GM18508 (cell line): ENCODE results near the gene DIPK1B.
"Not testable (repeated sequence)": the region's sequence is repeated elsewhere in the genome, so short reads cannot be mapped to it uniquely, and the experiment has no call there.

Experiments
- ATAC-seq: cut with Tn5 transposase; IDR thresholded peaks from one replicate; pipeline ENCODE4 v1.9.1; 2021; ENCODE audit warnings: moderate number of reproducible peaks; ENCODE audit not compliant: insufficient read depth, unreplicated experiment

Gene DIPK1B

GRCh38 chr9:136748201-136748600 lies 35.8 kb downstream of the DIPK1B start, which contains the start of gene LCN6:
Gene LCN6 (minus strand): TSS chr9:136748525. CDS start chr9:136748483, 42 bp downstream.
- ATAC-seq: no peak

DNA sequence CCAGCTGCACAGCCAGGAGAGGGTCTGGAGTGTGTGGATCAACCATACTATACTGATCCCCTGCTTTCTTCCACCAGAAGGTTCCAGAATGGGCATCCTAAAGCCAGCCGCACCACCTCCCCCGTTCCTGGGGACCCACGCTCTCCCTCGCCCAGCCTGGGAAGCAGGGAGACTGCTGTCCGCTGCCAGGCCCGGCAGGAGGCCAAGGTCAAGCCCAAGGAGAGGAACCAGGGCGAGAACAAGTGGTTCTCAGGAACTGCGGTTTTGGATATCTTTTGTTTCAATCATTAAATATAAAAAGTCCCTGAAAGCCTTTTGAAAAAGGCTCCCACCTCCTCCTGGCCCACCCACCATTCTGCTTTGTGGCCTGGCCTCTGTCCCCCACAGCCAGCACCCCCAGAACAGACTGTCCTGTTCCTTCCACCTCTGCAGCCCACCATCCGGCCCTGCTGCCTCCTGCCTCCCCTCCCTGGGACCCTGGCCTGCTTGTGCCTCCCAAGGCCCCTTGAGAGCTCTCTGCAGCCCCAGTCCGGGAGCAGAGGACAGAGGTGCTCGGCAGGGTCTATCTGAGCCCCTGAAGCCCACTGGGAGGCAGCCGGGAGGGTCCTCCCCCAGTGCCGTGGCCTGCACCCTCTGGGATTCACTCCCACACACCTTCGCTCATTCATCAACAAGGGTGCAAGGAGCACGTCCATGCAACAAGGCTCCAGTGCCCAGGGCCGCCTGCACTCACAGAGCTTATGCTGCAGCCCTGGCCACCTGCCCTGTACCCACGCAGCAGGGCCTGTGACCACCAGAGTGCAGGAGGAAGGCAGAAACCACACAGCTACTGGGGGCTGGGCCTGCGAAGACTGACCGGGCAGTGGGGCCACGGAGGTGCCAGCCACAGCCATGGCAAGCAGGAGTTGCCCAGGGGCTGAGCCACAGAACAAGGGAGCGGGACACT lies 36.6 kb downstream of the DIPK1B start:
- no peak for ATAC-seq

- no peak for ATAC-seq
Observed at GRCh38 chr9:136750526-136750925, 38.2 kb downstream of the DIPK1B start.

- no peak for ATAC-seq
Observed at GRCh38 chr9:136751244-136751643, 38.9 kb downstream of the DIPK1B start.

GRCh38 chr9:136751814-136752213 lies 39.4 kb downstream of the DIPK1B start:
- no peak for ATAC-seq

DNA sequence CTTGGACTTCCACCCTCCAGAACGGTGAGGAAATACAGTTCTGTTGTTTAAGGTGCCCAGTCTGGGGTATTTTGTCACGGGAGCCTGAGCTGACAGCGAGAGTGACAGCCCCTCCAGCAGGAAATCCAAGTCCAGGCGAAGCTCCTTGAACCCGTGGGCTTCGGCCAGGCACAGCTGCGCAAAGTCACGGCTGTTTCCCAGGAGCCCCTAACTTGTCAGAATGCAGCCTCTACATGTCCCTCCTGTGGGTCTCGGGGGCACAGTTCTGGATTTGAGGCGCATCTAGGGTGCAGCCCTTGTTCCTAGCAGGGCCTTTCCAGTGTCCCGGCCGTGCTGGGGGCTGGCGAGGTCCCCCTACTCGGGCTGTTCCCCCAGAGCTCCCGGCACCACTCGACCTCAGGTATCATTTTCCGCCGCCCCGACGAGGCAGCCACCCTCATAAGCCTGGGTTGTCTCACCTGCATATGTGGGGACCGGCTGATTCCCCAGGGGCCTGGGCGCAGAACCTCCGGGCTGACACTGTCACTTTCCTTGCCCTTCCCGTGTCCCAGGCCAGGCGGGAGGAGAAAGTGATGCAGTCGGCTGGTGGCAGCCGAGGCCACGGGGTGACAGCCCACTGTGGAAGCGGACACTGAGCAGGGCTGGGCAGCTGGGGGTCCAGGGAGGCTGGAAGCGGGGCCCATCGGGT lies 41.1 kb downstream of the DIPK1B start:
- no peak for ATAC-seq

GRCh38 chr9:136754059-136754572 lies 41.7 kb downstream of the DIPK1B start:
- no peak for ATAC-seq

DNA sequence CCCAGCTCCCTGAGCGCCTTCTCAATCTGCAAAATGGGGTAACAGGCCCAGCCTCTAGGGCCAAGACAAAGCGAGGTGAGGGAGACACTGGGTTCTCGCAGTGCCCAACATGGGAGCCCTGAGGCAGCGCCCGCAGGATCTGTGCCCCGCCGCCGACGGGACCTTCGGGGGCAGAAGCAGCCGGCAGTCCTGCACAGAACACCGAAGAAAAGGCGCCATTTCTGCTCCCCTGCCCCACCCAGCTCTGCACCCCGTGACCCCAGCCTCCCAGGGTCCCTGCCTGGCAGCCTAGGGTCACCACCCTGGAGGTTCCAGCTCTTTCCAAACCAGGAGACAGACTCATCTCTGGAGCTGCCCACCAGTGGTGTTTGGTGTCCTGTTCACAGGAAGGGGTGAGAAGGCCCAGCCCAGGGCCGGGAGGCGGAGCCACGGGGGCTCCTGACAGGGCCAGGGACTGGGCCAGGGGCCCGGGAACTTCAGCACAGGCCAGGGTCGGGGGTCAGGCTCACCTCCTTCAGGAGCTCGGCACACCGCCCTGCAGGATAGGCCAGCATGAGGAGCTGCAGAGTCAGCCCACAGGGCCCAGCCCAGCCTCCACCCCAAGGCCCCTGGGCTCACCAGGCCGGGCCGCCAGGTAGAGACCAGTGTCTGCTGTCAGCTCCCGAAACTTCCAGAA lies 42.4 kb downstream of the DIPK1B start:
- ATAC-seq: no peak

DNA sequence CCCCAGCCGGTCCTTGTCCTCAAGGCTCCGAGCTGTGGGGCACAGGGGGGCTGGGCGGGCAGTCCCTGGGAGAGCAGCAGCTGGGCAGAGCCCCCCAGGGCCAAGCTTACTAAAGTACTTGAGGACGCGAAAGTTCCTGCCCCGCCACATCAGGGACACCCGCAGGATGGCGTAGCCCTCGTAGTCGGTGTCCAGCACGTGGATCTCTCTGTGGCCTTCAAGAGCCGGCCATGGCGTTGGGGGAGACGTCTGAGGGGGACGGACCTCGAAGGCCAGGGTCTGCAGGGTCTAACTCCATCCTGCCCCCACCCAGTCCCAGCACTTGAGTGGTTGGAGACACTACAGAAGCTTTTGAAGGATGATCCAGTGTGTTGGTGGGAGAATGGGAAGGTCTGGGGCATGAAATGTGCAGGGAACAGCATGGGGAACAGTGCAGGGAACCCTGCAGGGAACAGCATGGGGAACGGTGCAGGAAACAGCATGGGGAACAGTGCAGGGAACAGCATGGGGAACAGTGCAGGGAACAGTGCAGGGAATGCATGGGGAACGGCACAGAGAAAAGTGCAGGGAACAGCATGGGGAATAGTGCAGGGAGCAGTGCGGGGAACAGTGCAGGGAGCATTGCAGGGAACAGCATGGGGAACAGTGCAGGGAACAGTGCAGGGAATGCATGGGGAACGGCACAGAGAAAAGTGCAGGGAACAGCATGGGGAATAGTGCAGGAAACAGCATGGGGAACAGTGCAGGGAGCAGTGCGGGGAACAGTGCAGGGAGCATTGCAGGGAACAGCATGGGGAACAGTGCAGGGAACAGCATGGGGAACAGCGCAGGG lies 43.1 kb downstream of the DIPK1B start:
- not testable (repeated sequence) for ATAC-seq

GRCh38 chr9:136756134-136756438 lies 43.7 kb downstream of the DIPK1B start:
- ATAC-seq: no peak

DNA sequence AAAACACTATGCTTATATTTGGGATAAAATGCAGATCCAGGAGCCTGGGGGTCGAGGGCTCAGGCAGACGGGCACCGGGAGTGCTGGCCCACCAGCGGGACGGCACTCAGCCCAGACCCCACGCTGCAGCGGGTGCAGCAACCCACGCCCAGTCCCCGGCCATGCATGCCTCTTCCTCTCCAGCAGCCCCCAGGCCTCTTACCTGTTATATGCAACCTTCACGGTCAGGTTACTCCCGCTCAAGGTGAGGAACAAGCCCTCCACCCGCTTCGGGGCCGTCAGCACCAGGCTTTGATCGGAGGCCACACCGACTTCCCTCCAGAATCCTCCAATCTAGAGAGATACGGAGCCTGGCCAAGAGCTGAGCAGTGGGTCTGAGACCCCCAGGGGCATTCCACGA lies 44.5 kb downstream of the DIPK1B start:
- no peak for ATAC-seq

DNA sequence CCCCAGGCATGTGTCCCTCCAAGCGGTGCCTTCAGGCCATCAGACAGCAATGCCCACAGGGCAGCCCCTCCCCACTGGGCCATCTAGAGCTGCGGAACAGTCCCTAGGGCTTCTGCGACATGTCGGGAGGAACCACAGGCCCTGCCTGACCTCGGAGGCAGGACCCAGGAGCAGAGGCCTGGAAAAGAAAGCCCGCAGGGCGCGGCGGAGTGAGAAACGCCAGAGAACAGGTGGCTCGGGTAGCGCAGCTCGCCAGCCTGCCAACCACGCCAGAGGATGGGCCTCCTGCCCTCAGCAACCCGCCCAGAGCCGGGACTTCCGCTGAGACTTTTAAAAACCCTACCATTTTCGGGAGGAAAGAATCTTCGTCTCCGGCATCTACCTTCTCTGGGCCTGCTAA lies 45.0 kb downstream of the DIPK1B start:
- ATAC-seq: no peak

DNA sequence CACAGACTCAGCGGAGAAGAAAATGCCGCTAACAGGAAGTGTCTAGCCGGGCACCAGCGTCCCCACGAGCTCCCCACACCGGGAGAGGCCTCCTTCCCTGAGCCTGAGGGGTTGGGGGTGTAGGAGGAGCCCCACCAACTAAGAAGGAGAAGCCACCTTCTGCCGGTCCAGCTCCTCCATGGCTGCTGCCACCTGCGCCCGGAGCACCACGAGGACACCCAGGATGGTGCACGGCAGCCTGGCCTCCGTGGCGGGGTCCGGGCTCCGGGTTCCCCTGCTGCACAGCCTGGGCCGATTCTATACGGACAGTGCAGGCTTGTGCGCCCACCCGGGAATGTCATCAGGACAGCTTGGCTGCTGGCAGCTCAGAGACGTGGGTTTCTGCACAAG lies 45.4 kb downstream of the DIPK1B start:
- no peak for ATAC-seq

- no peak for ATAC-seq
Observed at GRCh38 chr9:136759001-136759400, 46.6 kb downstream of the DIPK1B start.

- no peak for ATAC-seq
Observed at GRCh38 chr9:136759436-136760325, 47.3 kb downstream of the DIPK1B start.

DNA sequence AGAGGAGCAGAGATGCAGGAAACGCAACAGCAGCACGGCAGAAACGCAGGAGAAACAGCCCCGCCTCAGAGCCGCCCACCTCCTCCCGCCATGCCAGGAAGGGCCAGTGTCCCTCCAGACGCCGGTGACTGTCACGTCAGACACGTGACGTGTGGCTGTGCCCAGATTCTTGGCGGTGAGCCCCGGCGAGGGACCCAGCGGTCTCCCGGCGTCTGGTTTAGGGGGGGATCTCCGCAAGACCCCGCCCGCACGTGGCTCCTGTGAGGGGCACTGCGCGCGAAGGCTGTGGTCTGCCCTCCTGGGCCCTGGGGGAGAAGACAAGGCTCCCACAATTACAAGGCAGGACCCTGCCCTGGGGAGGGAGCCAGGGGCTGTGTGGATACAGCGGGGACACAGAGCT lies 48.1 kb downstream of the DIPK1B start:
- ATAC-seq: no peak

GRCh38 chr9:136760834-136761544 lies 48.6 kb downstream of the DIPK1B start:
- ATAC-seq: not testable (repeated sequence)

- ATAC-seq: no peak
Observed at GRCh38 chr9:136761545-136761981, 49.2 kb downstream of the DIPK1B start.
